Kidney epithelial cell (primary cell): ENCODE results near the gene KCNMA1. TPM values are rescaled to one million over a fixed set of nuclear protein-coding genes. Genes with fewer than 3 reads are reported as not detected.

Experiments
- DNase-seq: peaks from one replicate; pipeline ENCODE4 v3.0.0-alpha.2; 2010; ENCODE audit warnings: low read depth
- H3K27me3 ChIP-seq: 2 replicates; pipeline ENCODE4 v1.6.0; 2011; ENCODE audit warnings: low read length; ENCODE audit not compliant: control insufficient read depth, insufficient read depth
- H3K36me3 ChIP-seq: 2 replicates; pipeline ENCODE4 v1.5.1; 2011; ENCODE audit warnings: low read length; ENCODE audit not compliant: control insufficient read depth, insufficient read depth
- H3K4me3 ChIP-seq: 2 replicates; pipeline ENCODE4 v1.5.1; 2011; ENCODE audit warnings: low read depth, mild to moderate bottlenecking, control low read depth, low read length
- CTCF ChIP-seq: IDR thresholded peaks from 2 replicates; pipeline ENCODE4 v1.5.1; 2011; ENCODE audit warnings: mild to moderate bottlenecking, moderate library complexity, low read length, control low read depth, inconsistent platforms; ENCODE audit not compliant: insufficient read depth, poor library complexity, severe bottlenecking
- total RNA-seq: library from RNA; depleted of rRNA; stranded (reverse); fragments of >200 nt; gene quantifications from 2 replicates; pipeline ENCODE4 v1.2.3, GENCODE V29; 2015

The KCNMA1 gene
- total RNA-seq, 1 donor from 2014 or later: 18.9 TPM

DNA sequence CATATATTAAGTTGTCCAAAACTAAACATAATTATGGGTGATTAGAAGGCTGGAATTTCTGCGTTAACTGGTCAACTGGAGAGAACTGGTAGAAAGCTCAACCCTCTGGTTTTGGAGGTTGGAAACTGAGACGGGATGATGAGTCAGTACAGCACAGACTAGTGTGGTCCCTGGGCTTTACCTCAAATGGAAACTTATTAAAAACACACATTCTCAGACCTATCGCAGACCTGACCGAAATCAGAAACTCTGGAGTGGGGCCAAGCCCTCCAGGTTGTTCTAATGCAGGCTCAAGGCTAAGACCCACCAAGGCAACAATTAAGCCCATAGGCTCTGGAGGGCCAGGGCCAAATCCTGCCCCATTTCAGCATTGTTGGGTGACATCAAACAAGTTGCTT lies 136.9 kb downstream of the KCNMA1 start:
- H3K4me3 ChIP-seq: no peak overlapping the region
- TF ChIP-seq CTCF: no peak
- H3K27me3 ChIP-seq: no peaks in the 10 kb centered on the region
- H3K36me3 ChIP-seq: no peaks in the 10 kb centered on the region
- no peak for DNase-seq

DNA sequence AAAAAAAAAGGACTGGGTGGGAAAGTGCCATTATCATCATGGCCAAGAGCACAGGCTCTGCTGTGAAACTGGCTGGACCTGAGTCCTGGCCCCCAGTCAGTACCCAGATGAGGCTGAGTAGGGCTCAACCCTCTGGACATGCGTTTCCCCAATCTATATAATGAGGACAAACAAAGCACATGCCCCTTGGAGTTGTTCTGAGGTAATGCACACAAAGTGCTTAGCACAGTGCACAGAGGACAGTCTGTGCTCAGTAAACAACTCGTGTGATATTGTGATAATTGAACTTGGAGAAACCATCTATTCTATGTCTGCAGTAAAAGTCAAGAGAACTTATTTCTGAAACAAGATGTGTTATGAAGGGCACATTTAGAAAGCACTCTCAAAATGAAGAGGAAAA lies 138.8 kb downstream of the KCNMA1 start:
- no peaks in the 10 kb centered on the region for H3K27me3 ChIP-seq
- TF ChIP-seq CTCF: no peak
- DNase-seq: no peak
- no peak overlapping the region for H3K4me3 ChIP-seq
- no peaks in the 10 kb centered on the region for H3K36me3 ChIP-seq

- no peak for DNase-seq
- Histone ChIP-seq H3K36me3 (no peaks in the 10 kb centered on the region), H3K27me3 (no peaks in the 10 kb centered on the region), H3K4me3 (no peak overlapping the region)
- no peak for TF ChIP-seq CTCF
Observed at GRCh38 chr10:77498210-77498609, 139.4 kb downstream of the KCNMA1 start.

DNA sequence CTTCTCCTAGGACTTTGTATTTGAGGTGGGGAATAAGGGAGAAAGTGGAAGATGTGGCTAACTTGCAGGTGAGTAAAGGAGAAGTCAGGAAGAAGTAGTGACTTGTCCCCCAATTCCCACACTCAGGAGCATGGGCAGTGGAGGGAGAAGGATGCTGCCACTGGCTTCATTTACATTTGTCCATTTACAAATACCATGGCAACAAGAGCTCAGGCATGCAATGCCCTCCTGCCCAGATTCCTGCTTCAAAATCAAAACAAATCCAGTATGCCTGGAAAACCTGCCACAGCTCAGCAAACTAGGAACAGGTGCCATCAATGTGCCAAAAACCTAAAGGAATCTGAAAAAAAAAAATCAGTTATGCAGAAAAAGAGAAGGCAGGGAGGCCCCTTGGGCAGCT lies 139.9 kb downstream of the KCNMA1 start:
- Histone ChIP-seq H3K36me3 (no peaks in the 10 kb centered on the region), H3K4me3 (no peak overlapping the region), H3K27me3 (no peaks in the 10 kb centered on the region)
- no peak for TF ChIP-seq CTCF
- no peak for DNase-seq

DNA sequence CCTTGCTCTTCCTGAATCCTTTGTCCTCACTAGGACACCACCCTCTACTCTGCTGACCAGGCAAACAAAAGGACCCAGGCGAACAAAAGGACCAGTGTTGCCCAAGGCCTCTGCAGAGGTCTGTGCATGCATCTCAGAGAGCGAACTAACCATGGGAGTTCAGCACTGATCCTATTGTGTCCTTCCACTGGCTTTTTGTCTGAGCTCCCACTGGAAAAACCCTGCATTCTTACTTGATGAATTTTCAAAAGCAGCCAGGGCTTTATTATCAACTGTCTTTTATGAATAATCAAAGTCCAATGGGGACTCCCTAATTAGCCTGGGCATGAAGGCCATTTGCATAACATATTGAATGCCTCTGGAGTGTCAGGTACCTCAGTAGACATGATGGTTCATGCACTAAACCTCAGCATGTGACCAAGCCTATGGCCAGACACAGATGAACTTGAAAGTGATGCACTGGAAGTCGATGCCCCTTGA lies 140.6 kb downstream of the KCNMA1 start:
- no peak for DNase-seq

More for the DNA sequence above, 140.6 kb downstream of the KCNMA1 start:
- Histone ChIP-seq H3K27me3 (no peaks in the 10 kb centered on the region), H3K36me3 (no peaks in the 10 kb centered on the region), H3K4me3 (no peak overlapping the region)
- TF ChIP-seq CTCF: no peak
